ENCODE results near the gene GSS.

GSS gene

GRCh38 chr20:34993941-34994508, 38.4 kb upstream of the GSS start:
- Histone ChIP-seq H3K27ac (no peak overlapping the region), H3K36me3 (peaks cover 68% of the 10 kb centered on the region), H3K4me2 (no peak overlapping the region), H3K27me3 (no peaks in the 10 kb centered on the region), H3K9ac (no peak overlapping the region), H3K9me3 (no peaks in the 10 kb centered on the region), H3K4me3 (no peak overlapping the region), H3K4me1 (no peaks in the 10 kb centered on the region), H4K20me1 (peaks cover 27% of the 10 kb centered on the region)
- TF ChIP-seq Cebpa-rat (IDR thresholded peaks at IDR 0.05) = no peak

DNA sequence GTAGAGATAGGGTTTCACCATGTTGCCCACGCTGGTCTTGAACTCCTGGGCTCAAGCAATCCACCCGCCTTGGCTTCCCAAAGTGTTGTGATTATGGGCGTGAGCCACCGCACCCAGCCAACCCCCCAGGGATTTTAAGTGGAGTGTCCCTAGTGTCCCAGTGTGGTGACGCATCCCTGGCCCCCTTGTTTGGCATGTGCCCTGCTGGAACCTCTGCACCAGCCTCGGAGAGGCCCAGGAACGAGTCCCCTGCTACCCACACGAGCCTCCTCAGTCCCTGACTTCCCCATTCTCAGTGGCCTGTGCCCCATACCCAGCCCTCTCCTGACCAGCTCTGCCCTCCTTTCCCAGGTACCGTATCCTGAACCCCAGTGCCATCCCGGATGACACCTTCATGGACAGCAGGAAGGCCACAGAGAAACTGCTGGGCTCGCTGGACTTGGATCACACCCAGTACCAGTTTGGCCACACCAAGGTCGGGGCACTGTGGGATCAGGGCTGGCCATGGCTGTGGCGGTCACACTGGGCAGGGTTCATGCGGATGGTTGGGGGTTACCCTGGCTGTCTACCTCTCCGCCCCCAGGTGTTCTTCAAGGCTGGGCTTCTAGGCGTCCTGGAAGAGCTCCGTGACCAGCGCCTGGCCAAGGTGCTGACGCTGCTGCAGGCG, 37.3 kb upstream of the GSS start:
- TF ChIP-seq Cebpa-rat (IDR thresholded peaks at IDR 0.05) = no peak
- no peaks in the 10 kb centered on the region for H3K9me3 ChIP-seq
- H3K9ac ChIP-seq = no peak overlapping the region

DNA sequence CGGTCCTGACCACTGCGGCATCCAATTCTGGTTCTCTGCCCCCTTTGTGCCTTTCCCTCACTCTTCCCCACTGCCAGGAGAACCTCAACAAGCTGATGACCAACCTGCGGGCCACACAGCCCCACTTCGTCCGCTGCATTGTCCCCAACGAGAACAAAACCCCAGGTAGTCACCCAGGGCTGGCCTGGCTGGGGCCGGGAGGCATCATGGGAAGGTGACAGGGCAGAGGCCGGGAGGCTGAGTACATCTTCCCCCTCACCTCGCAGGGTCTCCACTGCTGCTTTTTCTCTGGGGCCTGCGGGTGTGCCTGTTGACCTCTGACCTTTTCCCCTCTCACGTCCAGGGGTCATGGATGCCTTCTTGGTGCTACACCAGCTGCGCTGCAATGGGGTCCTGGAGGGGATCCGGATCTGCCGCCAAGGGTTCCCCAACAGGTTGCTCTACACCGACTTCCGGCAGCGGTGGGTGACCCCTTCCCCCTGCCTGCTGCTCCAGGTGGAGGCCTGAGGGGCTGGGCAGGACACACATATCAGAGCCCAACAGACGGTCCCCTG, 35.1 kb upstream of the GSS start:
- peaks cover 36% of the 10 kb centered on the region for H3K36me3 ChIP-seq
- no peaks in the 10 kb centered on the region for H3K27me3 ChIP-seq
- peaks cover 17% of the 10 kb centered on the region; the same call in 1 of the 2 replicates for H4K20me1 ChIP-seq
- H3K4me3 ChIP-seq = no peak overlapping the region
- no peaks in the 10 kb centered on the region for H3K4me1 ChIP-seq
- no peak overlapping the region for H3K9ac ChIP-seq
- H3K4me2 ChIP-seq = no peak overlapping the region
- no peak for TF ChIP-seq Cebpa-rat (IDR thresholded peaks at IDR 0.05)
- H3K9me3 ChIP-seq = no peaks in the 10 kb centered on the region
- no peak overlapping the region for H3K27ac ChIP-seq

More for the DNA sequence above, 37.3 kb upstream of the GSS start:
- H3K36me3 ChIP-seq = peaks cover 56% of the 10 kb centered on the region
- H3K27me3 ChIP-seq = no peaks in the 10 kb centered on the region
- H3K27ac ChIP-seq = no peak overlapping the region
- peaks cover 17% of the 10 kb centered on the region; the same call in 1 of the 2 replicates for H4K20me1 ChIP-seq
- H3K4me2 ChIP-seq = no peak overlapping the region
- H3K4me1 ChIP-seq = no peaks in the 10 kb centered on the region
- H3K4me3 ChIP-seq = no peak overlapping the region

DNA sequence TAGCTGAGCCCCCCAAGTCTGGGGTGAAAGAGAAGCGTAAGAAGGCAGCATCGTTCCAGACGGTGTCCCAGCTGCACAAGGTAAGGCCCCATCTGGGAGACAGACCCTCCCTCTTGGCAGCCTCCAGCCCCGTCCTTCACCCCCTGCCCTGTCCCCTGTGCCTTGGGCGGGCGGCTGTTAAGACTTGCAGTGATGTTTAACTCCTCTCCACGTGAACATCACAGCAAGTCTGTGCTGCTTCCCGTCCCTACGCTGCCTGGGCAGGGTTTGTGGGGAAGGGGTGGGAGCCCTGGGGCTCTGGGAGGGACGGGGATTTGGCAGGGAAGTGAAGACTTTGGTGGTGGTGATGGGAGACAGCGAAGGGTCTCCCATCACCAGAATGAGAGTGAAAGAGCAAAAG, 34.6 kb upstream of the GSS start:
- peaks cover 31% of the 10 kb centered on the region for H3K36me3 ChIP-seq
- no peak overlapping the region for H3K4me2 ChIP-seq
- no peaks in the 10 kb centered on the region for H3K27me3 ChIP-seq
- TF ChIP-seq Cebpa-rat (IDR thresholded peaks at IDR 0.05) = no peak
- H3K4me1 ChIP-seq = no peaks in the 10 kb centered on the region
- H3K9ac ChIP-seq = no peak overlapping the region
- peaks cover 17% of the 10 kb centered on the region; the same call in 1 of the 2 replicates for H4K20me1 ChIP-seq
- H3K27ac ChIP-seq = no peak overlapping the region
- no peak overlapping the region for H3K4me3 ChIP-seq
- H3K9me3 ChIP-seq = no peaks in the 10 kb centered on the region

GRCh38 chr20:34989670-34990069, 34.1 kb upstream of the GSS start:
- no peak overlapping the region for H3K4me2 ChIP-seq
- H3K4me3 ChIP-seq = no peak overlapping the region
- no peaks in the 10 kb centered on the region for H3K4me1 ChIP-seq
- peaks cover 14% of the 10 kb centered on the region; the same call in 1 of the 2 replicates for H4K20me1 ChIP-seq
- no peaks in the 10 kb centered on the region for H3K9me3 ChIP-seq
- no peaks in the 10 kb centered on the region for H3K27me3 ChIP-seq
- no peak overlapping the region for H3K9ac ChIP-seq
- H3K27ac ChIP-seq = no peak overlapping the region
- TF ChIP-seq Cebpa-rat (IDR thresholded peaks at IDR 0.05) = no peak
- H3K36me3 ChIP-seq = peaks cover 26% of the 10 kb centered on the region

DNA sequence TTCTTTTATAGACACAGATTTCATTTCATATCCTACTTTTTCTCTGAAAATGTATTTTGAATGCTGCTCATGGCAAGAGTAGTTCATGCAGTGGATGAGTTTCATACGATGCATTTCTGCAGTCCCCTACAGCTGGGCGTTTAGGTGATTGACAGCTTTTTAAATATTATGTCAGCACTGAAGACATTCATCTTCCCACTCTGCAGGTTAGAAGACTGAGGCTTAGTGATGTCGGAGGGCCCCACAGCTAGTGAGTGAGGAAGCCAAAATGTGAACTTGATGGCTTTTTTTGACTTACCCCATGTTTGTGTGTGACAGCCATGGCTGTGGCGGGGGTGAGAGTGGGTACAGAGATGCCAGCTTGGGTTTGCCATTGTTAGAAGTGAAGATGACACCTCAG, 33.5 kb upstream of the GSS start:
- Histone ChIP-seq H3K4me1 (peaks cover under 1% of the 10 kb centered on the region; the same call in 1 of the 2 replicates), H3K4me2 (no peak overlapping the region), H3K27me3 (no peaks in the 10 kb centered on the region), H3K27ac (no peak overlapping the region), H3K4me3 (no peak overlapping the region), H3K36me3 (peaks cover 20% of the 10 kb centered on the region), H4K20me1 (peaks cover 8% of the 10 kb centered on the region; the same call in 1 of the 2 replicates), H3K9ac (no peak overlapping the region), H3K9me3 (no peaks in the 10 kb centered on the region)
- TF ChIP-seq Cebpa-rat (IDR thresholded peaks at IDR 0.05) = no peak

- Histone ChIP-seq H4K20me1 (0 out of 2 replicates have a peak, but pooled peaks cover 4% of the 10 kb centered on the region), H3K27me3 (no peaks in the 10 kb centered on the region), H3K4me1 (peaks cover 10% of the 10 kb centered on the region), H3K4me2 (no peak overlapping the region), H3K36me3 (peaks cover 11% of the 10 kb centered on the region; the same call in 1 of the 2 replicates), H3K9me3 (no peaks in the 10 kb centered on the region), H3K27ac (no peak overlapping the region), H3K9ac (no peak overlapping the region), H3K4me3 (no peak overlapping the region)
- TF ChIP-seq Cebpa-rat (IDR thresholded peaks at IDR 0.05) = no peak
Observed at GRCh38 chr20:34988191-34988540, 32.6 kb upstream of the GSS start.

DNA sequence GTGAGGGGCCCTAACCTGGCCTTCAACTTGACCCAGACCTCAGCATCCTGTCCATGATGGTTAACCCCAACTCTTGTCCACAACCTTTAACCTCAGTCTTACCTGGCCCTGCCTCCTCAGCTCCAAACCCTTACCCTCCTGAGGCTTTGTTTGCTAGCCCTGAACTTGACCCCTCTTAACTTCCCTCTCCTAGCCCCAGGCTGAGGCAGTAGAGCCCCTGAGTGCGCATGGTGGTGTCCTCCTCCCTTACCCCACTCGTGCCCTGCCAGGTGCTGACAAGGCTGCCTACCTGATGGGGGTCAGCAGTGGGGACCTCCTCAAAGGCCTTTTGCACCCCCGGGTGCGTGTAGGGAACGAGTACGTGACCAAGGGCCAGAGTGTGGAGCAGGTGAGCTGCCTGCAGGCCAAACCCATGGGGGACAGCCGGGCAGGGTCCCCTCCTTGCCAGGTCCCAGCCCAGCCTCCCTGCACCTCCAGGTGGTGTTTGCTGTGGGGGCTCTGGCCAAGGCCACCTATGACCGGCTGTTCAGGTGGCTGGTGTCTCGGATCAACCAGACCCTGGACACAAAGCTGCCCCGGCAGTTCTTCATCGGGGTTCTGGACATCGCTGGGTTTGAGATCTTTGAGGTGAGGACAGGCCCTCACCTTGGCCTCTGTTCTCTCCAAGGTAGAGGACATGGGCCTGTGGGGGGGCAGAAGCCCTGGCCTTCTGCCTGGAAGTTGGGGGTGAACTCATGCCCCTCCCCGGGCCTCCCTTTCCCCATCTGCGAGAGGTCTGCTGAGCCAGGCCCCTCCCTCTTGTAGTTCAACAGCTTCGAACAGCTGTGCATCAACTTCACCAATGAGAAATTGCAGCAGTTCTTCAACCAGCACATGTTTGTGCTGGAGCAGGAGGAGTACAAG, 31.9 kb upstream of the GSS start:
- Histone ChIP-seq H3K9me3 (no peaks in the 10 kb centered on the region), H3K27me3 (no peaks in the 10 kb centered on the region), H3K9ac (no peak overlapping the region), H3K36me3 (0 out of 2 replicates have a peak, but pooled peaks cover 5% of the 10 kb centered on the region), H3K4me1 (peaks cover 14% of the 10 kb centered on the region), H4K20me1 (no peaks in the 10 kb centered on the region), H3K4me3 (no peak overlapping the region), H3K27ac (no peak overlapping the region), H3K4me2 (no peak overlapping the region)
- no peak for TF ChIP-seq Cebpa-rat (IDR thresholded peaks at IDR 0.05)

DNA sequence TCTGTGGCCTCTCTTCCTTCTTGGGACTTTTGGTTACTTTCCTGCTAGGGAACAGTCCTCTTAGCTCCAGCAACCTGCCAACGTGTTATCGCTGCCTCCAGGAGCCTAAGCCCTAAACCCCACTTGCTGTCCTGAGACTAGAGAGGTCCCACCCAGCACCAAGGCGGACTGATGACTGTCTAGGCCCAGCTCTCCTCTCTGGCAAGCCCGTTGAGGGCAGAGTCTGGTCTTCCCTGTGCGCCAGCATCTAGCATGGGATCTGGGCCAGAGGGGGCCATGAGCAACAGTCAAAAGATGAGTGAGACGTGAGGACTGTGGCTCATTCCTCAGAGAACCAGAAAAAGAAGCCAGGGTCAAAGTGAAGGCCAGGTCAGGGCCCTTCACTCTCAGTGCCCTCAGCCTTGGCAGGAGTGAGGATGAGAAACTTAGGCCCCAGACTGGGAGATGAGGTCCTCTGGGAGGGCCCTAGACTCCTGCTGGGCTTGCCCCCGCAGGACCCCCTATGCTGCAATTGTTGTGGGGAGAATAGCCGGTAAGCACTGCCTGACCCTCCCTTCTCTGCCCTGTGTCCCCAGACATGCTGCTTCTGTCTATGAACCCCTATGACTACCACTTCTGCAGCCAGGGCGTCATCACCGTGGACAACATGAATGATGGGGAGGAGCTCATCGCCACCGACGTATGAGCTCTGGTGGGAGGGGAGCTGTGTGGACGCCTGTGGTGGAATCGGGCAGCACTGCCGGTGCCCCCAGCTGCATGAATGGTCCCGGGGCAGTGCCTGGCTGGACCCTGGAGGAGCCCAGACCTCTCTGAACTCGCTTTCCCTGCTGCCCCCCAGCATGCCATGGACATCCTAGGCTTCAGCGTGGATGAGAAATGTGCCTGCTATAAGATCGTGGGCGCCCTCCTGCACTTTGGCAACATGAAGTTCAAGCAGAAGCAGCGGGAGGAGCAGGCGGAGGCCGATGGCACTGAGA, 31.0 kb upstream of the GSS start:
- H3K9ac ChIP-seq = no peak overlapping the region
- no peaks in the 10 kb centered on the region for H3K9me3 ChIP-seq

More for the DNA sequence above, 31.0 kb upstream of the GSS start:
- H3K4me2 ChIP-seq = no peak overlapping the region
- peaks cover 14% of the 10 kb centered on the region for H3K4me1 ChIP-seq
- no peak overlapping the region for H3K4me3 ChIP-seq
- TF ChIP-seq Cebpa-rat (IDR thresholded peaks at IDR 0.05) = no peak
- no peaks in the 10 kb centered on the region for H3K27me3 ChIP-seq
- no peaks in the 10 kb centered on the region for H4K20me1 ChIP-seq
- H3K27ac ChIP-seq = no peak overlapping the region
- H3K36me3 ChIP-seq = 0 out of 2 replicates have a peak, but pooled peaks cover 5% of the 10 kb centered on the region

Measured in BLaER1 (cell line).